WTC11 (cell line): ENCODE measurements around the gene KRTAP2-3. TPM values are rescaled to one million over a fixed set of nuclear protein-coding genes. Genes with fewer than 3 reads are reported as not detected.

ENCODE experiments used
- ATAC-seq: fragments of 200-7000 bp; cut with Tn5 transposase; 2 replicates; pipeline ENCODE4 v1.10.0; 2021; ENCODE audit warnings: mild to moderate bottlenecking, moderate library complexity
- CTCF ChIA-PET: fragments of 300-600 bp; sonication (Branson Sonifier 250); formaldehyde crosslinking; loops from one replicate; lab custom pipeline; 2021; ENCODE audit warnings: antibody characterized with exemption; lab: Charles Lee
- POLR2A ChIA-PET: fragments of 350-600 bp; sonication (Branson Sonifier 250); formaldehyde crosslinking; loops from one replicate; lab custom pipeline; 2021; ENCODE audit warnings: antibody characterized with exemption; lab: Charles Lee
- DNase-seq: peaks from one replicate; pipeline ENCODE4 v3.0.0; 2021; ENCODE audit warnings: low spot score
- H3K27ac Mint-ChIP-seq: 2 replicates; pipeline ENCODE4 v1.8.0; 2021; ENCODE audit warnings: mixed read lengths
- H3K27me3 Mint-ChIP-seq: 2 replicates; pipeline ENCODE4 v1.8.0; 2021; ENCODE audit warnings: low read depth, mild to moderate bottlenecking, moderate library complexity, mixed read lengths
- H3K36me3 Mint-ChIP-seq: 2 replicates; pipeline ENCODE4 v1.8.0; 2021; ENCODE audit warnings: mixed read lengths
- H3K4me1 Mint-ChIP-seq: 2 replicates; pipeline ENCODE4 v1.8.0; 2022; ENCODE audit warnings: mixed read lengths
- H3K4me3 Mint-ChIP-seq: 2 replicates; pipeline ENCODE4 v1.8.0; 2021; ENCODE audit warnings: mild to moderate bottlenecking, moderate library complexity, mixed read lengths
- H3K9me3 Mint-ChIP-seq: 2 replicates; pipeline ENCODE4 v1.8.0; 2021; ENCODE audit warnings: mixed read lengths
- AR ChIP-seq: fragments of 250-450 bp; sonication (Bioruptor Pico); IDR thresholded peaks from 2 replicates; pipeline ENCODE4 v1.9.0; 2021; ENCODE audit warnings: mild to moderate bottlenecking
- E2F1 ChIP-seq: sonication (generic); formaldehyde crosslinking; IDR thresholded peaks from 2 replicates; pipeline ENCODE4 v1.8.0; 2022; ENCODE audit warnings: mild to moderate bottlenecking, missing genetic modification reagents
- FOXP1 ChIP-seq: sonication (generic); formaldehyde crosslinking; IDR thresholded peaks from 2 replicates; pipeline ENCODE4 v1.8.0; 2022; ENCODE audit warnings: missing genetic modification reagents, mild to moderate bottlenecking, moderate library complexity, borderline replicate concordance
- GRHL2 ChIP-seq: fragments of 250-450 bp; sonication (Bioruptor Pico); IDR thresholded peaks from 2 replicates; pipeline ENCODE4 v1.8.0; 2022; ENCODE audit warnings: mild to moderate bottlenecking, moderate library complexity; ENCODE audit not compliant: insufficient replicate concordance, severe bottlenecking
- JAZF1 ChIP-seq: fragments of 250-450 bp; sonication (Bioruptor Pico); IDR thresholded peaks from 2 replicates; pipeline ENCODE4 v1.9.0; 2021; ENCODE audit warnings: moderate library complexity, mild to moderate bottlenecking, inconsistent platforms
- JUN ChIP-seq: sonication (generic); formaldehyde crosslinking; IDR thresholded peaks from 2 replicates; pipeline ENCODE4 v1.8.0; 2023; ENCODE audit warnings: mild to moderate bottlenecking, missing genetic modification reagents
- MXD4 ChIP-seq: fragments of 250-450 bp; sonication (Bioruptor Pico); IDR thresholded peaks from 2 replicates; pipeline ENCODE4 v1.8.0; 2021; ENCODE audit warnings: mild to moderate bottlenecking, moderate library complexity, borderline replicate concordance
- NFE2L1 ChIP-seq: sonication (generic); formaldehyde crosslinking; IDR thresholded peaks from 2 replicates; pipeline ENCODE4 v1.8.1; 2023; ENCODE audit warnings: missing genetic modification reagents
- NR2C2 ChIP-seq: sonication (generic); formaldehyde crosslinking; IDR thresholded peaks from 2 replicates; pipeline ENCODE4 v1.8.0; 2022; ENCODE audit warnings: mild to moderate bottlenecking, missing genetic modification reagents
- RELA ChIP-seq: sonication (generic); formaldehyde crosslinking; IDR thresholded peaks from 2 replicates; pipeline ENCODE4 v1.8.1; 2022; ENCODE audit warnings: missing genetic modification reagents, mild to moderate bottlenecking, borderline replicate concordance
- SMAD3 ChIP-seq: sonication (generic); formaldehyde crosslinking; IDR thresholded peaks from 2 replicates; pipeline ENCODE4 v1.8.0; 2022; ENCODE audit warnings: missing genetic modification reagents, mild to moderate bottlenecking, borderline replicate concordance
- SMAD4 ChIP-seq: sonication (generic); formaldehyde crosslinking; IDR thresholded peaks from 2 replicates; pipeline ENCODE4 v1.8.0; 2022; ENCODE audit warnings: mild to moderate bottlenecking, missing genetic modification reagents
- TEAD4 ChIP-seq: sonication (generic); formaldehyde crosslinking; IDR thresholded peaks from 2 replicates; pipeline ENCODE4 v1.8.0; 2022; ENCODE audit warnings: mild to moderate bottlenecking, missing genetic modification reagents
- TP53 ChIP-seq: sonication (generic); formaldehyde crosslinking; IDR thresholded peaks from 2 replicates; pipeline ENCODE4 v1.8.1; 2023; ENCODE audit warnings: mild to moderate bottlenecking, missing genetic modification reagents
- ZNF671 ChIP-seq: fragments of 250-450 bp; sonication (Bioruptor Pico); IDR thresholded peaks from 2 replicates; pipeline ENCODE4 v1.8.0; 2021; ENCODE audit warnings: mild to moderate bottlenecking
- total RNA-seq: library from RNA; stranded (reverse); gene quantifications from 3 replicates; pipeline ENCODE4 v1.2.3, GENCODE V29; 2021
- TF ChIP-seq, protein P1 (sequence below): sonication (generic); formaldehyde crosslinking; IDR thresholded peaks from 2 replicates; pipeline ENCODE4 v1.8.1; 2023; ENCODE audit warnings: mild to moderate bottlenecking, missing genetic modification reagents, borderline replicate concordance
- TF ChIP-seq, protein P2 (sequence below): sonication (generic); formaldehyde crosslinking; IDR thresholded peaks from 2 replicates; pipeline ENCODE4 v1.8.1; 2023; ENCODE audit warnings: mild to moderate bottlenecking, missing genetic modification reagents, moderate library complexity
- TF ChIP-seq, protein P3 (sequence below): fragments of 250-450 bp; sonication (Bioruptor Pico); IDR thresholded peaks from 2 replicates; pipeline ENCODE4 v1.9.0; 2021; ENCODE audit warnings: mild to moderate bottlenecking
- TF ChIP-seq, protein P4 (sequence below): fragments of 250-450 bp; sonication (Bioruptor Pico); IDR thresholded peaks from 2 replicates; pipeline ENCODE4 v2.1.2; 2022; ENCODE audit warnings: mild to moderate bottlenecking, moderate library complexity
- TF ChIP-seq, protein P5 (sequence below): sonication (generic); formaldehyde crosslinking; IDR thresholded peaks from 2 replicates; pipeline ENCODE4 v1.8.1; 2023; ENCODE audit warnings: mild to moderate bottlenecking, missing genetic modification reagents

The KRTAP2-3 gene
- total RNA-seq, 1 experiment from 2014 or later: not detected

DNA sequence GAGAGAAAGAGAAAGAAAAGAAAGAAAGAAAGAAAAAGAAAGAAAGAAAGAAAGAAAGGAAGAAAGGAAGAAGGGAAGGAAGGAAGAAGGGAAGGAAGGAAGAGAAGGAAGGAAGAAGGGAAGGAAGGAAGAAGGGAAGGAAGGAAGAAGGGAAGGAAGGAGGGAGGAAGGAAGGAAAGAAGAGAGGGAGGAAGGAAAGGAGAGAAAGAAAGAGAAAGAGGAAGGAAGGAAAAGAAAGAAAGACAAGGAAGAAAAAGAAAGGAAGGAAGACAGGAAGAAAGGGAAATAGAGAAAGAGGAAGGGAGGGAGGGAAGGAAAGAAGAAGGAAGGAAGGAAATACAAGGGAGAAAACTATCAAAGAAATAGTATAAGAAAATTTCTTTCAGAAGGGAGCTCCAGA lies 16.9 kb upstream of the KRTAP2-3 start (continued):
- no peak for TF ChIP-seq TEAD4 (CRISPR knock-in tag)
- TF ChIP-seq E2F1 (CRISPR knock-in tag): no peak
- TF ChIP-seq, all 79 proteins: peak for 0

DNA sequence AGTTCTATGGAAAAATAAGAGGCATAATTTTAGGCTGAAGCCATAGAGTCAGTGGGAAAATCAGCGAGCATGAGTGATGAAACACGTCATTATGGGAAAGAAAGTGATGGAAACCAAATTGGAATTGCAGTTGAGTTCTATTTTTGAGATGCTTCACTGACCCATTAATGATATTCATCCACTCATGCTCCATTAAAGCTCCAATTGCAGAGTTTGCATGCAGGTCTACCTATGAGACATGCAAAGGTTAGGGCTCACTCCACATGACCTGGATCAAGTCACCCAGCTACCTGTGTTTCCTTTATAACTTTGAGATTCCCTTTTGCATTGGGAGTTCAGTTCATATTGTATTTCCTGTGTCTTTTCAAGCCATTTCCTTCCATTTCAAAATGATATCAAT lies 13.8 kb upstream of the KRTAP2-3 start:
- DNase-seq (no peak), ATAC-seq (no peak)
- Mint-ChIP-seq H3K4me3 (no peak overlapping the region), H3K27ac (no peak overlapping the region), H3K4me1 (no peaks in the 10 kb centered on the region; the same call in 1 of the 2 replicates), H3K9me3 (peaks cover 16% of the 10 kb centered on the region), H3K27me3 (no peaks in the 10 kb centered on the region; the same call in 1 of the 2 replicates), H3K36me3 (no peaks in the 10 kb centered on the region)
- ChIA-PET POLR2A (no interaction called here), CTCF (no interaction called here)
- TF ChIP-seq, protein P1, sequence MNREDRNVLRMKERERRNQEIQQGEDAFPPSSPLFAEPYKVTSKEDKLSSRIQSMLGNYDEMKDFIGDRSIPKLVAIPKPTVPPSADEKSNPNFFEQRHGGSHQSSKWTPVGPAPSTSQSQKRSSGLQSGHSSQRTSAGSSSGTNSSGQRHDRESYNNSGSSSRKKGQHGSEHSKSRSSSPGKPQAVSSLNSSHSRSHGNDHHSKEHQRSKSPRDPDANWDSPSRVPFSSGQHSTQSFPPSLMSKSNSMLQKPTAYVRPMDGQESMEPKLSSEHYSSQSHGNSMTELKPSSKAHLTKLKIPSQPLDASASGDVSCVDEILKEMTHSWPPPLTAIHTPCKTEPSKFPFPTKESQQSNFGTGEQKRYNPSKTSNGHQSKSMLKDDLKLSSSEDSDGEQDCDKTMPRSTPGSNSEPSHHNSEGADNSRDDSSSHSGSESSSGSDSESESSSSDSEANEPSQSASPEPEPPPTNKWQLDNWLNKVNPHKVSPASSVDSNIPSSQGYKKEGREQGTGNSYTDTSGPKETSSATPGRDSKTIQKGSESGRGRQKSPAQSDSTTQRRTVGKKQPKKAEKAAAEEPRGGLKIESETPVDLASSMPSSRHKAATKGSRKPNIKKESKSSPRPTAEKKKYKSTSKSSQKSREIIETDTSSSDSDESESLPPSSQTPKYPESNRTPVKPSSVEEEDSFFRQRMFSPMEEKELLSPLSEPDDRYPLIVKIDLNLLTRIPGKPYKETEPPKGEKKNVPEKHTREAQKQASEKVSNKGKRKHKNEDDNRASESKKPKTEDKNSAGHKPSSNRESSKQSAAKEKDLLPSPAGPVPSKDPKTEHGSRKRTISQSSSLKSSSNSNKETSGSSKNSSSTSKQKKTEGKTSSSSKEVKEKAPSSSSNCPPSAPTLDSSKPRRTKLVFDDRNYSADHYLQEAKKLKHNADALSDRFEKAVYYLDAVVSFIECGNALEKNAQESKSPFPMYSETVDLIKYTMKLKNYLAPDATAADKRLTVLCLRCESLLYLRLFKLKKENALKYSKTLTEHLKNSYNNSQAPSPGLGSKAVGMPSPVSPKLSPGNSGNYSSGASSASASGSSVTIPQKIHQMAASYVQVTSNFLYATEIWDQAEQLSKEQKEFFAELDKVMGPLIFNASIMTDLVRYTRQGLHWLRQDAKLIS: no peak
- TF ChIP-seq, protein P2, sequence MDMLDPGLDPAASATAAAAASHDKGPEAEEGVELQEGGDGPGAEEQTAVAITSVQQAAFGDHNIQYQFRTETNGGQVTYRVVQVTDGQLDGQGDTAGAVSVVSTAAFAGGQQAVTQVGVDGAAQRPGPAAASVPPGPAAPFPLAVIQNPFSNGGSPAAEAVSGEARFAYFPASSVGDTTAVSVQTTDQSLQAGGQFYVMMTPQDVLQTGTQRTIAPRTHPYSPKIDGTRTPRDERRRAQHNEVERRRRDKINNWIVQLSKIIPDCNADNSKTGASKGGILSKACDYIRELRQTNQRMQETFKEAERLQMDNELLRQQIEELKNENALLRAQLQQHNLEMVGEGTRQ (CRISPR knock-in tag): no peak
- TF ChIP-seq GRHL2: no peak
- TF ChIP-seq NR2C2 (CRISPR knock-in tag): no peak
- no peak for TF ChIP-seq MXD4
- TF ChIP-seq JUN: no peak
- TF ChIP-seq SMAD3 (CRISPR knock-in tag): no peak
- no peak for TF ChIP-seq ZNF671 (CRISPR knock-in tag)
- TF ChIP-seq FOXP1 (CRISPR knock-in tag): no peak
- TF ChIP-seq, protein P3, sequence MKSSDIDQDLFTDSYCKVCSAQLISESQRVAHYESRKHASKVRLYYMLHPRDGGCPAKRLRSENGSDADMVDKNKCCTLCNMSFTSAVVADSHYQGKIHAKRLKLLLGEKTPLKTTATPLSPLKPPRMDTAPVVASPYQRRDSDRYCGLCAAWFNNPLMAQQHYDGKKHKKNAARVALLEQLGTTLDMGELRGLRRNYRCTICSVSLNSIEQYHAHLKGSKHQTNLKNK (CRISPR knock-in tag): no peak
- no peak for TF ChIP-seq E2F1 (CRISPR knock-in tag)
- no peak for TF ChIP-seq SMAD4
- TF ChIP-seq, protein P4, sequence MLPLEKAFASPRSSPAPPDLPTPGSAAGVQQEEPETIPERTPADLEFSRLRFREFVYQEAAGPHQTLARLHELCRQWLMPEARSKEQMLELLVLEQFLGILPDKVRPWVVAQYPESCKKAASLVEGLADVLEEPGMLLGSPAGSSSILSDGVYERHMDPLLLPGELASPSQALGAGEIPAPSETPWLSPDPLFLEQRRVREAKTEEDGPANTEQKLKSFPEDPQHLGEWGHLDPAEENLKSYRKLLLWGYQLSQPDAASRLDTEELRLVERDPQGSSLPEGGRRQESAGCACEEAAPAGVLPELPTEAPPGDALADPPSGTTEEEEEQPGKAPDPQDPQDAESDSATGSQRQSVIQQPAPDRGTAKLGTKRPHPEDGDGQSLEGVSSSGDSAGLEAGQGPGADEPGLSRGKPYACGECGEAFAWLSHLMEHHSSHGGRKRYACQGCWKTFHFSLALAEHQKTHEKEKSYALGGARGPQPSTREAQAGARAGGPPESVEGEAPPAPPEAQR: no peak
- TF ChIP-seq AR (CRISPR knock-in tag): no peak
- TF ChIP-seq NFE2L1 (CRISPR knock-in tag): no peak
- TF ChIP-seq TP53: no peak
- TF ChIP-seq, protein P5, sequence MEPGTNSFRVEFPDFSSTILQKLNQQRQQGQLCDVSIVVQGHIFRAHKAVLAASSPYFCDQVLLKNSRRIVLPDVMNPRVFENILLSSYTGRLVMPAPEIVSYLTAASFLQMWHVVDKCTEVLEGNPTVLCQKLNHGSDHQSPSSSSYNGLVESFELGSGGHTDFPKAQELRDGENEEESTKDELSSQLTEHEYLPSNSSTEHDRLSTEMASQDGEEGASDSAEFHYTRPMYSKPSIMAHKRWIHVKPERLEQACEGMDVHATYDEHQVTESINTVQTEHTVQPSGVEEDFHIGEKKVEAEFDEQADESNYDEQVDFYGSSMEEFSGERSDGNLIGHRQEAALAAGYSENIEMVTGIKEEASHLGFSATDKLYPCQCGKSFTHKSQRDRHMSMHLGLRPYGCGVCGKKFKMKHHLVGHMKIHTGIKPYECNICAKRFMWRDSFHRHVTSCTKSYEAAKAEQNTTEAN (CRISPR knock-in tag): no peak
- no peak for TF ChIP-seq JAZF1 (CRISPR knock-in tag)
- TF ChIP-seq RELA (CRISPR knock-in tag): no peak
